GM21528 (cell line): ENCODE data around the gene TMEM45B.
"Not testable (repeated sequence)": the region's sequence is repeated elsewhere in the genome, so short reads cannot be mapped to it uniquely, and the experiment has no call there.

Source experiments
- ATAC-seq: cut with Tn5 transposase; IDR thresholded peaks from one replicate; pipeline ENCODE4 v1.9.1; 2021; ENCODE audit warnings: mild to moderate bottlenecking, moderate library complexity; ENCODE audit not compliant: unreplicated experiment, low FRiP score

TMEM45B gene

GRCh38 chr11:129815596-129816461 lies at the start of gene TMEM45B:
Gene TMEM45B, plus strand, starts transcription at chr11:129815848. Its CDS starts 36,635 bp downstream, at chr11:129852483.
- ATAC-seq = no peak

- no peak for ATAC-seq
Observed at GRCh38 chr11:129766898-129767604, 48.6 kb upstream of the TMEM45B start.

GRCh38 chr11:129767827-129768226 lies 47.8 kb upstream of the TMEM45B start:
- ATAC-seq = no peak

DNA sequence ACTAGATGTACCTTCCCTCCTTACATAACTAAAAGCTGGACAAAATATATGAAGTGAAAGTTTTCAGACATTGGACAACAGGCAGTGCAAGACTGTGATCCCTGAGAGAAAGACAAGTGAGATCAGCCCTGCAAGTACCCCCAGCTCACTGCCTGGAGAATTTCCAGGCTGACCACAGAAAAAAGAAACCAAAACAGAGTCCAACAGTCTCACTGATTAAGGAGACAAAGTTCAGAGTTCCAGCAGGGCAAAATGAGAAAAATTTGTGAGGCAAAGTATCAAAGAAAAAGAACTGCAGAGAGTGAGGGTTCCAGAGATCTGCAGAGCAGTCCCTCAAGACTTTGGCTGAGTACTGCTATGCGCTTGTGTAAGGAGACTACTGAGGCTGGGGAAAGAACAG lies 47.3 kb upstream of the TMEM45B start:
- no peak for ATAC-seq

DNA sequence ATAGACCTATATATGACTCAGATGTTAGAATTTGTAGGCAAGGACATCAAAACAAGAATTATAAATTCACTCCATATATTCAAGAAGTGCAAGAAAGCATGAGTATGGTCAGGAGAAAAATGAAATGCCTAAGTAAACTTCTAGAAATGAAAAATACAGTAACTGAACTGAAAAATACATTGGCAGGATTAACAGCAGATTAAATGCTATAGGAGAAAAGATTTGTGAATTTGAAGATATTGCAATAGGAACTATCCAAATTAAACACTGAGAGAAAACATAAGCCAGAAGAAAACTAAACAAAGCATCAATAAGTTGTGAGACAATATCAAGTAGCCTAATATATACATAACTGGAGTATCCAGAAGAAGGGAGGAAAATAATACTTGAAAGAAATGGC lies 46.6 kb upstream of the TMEM45B start:
- no peak for ATAC-seq

- no peak for ATAC-seq
Observed at GRCh38 chr11:129770993-129771392, 44.7 kb upstream of the TMEM45B start.

- ATAC-seq = not testable (repeated sequence)
Observed at GRCh38 chr11:129771456-129771855, 44.2 kb upstream of the TMEM45B start.

DNA sequence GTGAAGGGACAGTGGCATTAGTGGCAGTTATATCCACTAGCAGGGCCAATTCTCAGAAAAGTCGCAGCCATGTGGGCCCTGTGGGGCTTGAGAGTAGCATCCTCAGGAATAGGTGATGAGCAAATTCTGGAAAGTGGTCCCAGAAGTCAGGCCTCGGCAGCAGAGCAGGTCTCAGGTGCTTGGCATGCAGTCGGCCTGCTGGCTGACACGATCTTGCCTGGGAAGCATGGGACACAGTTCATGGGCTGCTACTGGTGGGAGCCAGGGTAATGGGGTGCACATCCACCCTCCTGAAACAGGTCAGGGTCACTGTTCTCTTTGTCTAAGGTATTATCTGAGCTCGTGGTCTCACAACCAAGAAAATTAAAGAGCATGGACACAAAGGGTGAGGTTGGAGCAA lies 36.8 kb upstream of the TMEM45B start:
- ATAC-seq = no peak

- ATAC-seq = no peak
Observed at GRCh38 chr11:129779342-129779741, 36.3 kb upstream of the TMEM45B start.

- ATAC-seq = no peak
Observed at GRCh38 chr11:129785383-129786111, 30.1 kb upstream of the TMEM45B start.

DNA sequence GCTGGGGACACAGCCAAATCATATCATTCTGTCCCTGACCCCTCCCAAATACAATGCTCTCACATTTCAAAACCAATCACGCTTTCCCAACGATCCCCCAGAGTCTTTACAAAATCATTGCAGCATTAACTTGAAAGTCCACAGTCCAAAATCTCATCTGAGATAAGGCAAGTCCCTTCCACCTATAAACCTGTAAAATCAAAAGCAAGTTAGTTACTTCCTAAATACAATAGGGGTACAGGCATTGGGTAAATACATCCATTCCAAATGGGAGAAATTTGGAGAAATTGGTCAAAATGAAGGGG lies 29.6 kb upstream of the TMEM45B start:
- ATAC-seq = not testable (repeated sequence)

DNA sequence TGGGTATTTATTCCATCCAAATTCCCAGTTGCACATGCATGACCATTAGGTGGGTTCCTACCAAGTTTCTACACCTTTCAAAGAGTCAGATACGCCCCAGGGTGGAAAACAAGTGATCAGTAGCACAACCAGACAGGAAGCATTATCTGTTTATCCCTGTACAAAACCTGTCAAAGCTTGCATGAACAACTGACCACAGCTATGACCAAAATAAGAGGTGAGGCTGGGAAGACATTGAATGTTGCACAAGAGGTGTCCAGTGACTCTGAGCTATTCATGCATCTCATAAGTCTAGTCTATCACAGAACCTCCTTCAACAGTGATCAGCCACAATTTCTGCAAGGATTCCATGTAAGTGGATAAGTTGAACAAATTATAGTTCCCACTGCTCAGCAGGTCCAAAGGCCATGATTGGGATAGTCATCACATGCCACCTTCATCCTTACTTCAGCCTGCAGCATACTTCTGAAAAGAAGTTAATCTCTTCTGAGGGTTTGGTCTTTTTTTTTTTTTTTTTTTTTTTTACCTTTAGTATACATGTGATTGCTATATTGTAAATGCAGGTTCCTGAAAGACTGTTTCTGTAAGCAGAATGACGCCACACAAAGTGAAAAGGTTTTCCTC lies 28.0 kb upstream of the TMEM45B start:
- no peak for ATAC-seq

- ATAC-seq = no peak
Observed at GRCh38 chr11:129788278-129788677, 27.4 kb upstream of the TMEM45B start.

DNA sequence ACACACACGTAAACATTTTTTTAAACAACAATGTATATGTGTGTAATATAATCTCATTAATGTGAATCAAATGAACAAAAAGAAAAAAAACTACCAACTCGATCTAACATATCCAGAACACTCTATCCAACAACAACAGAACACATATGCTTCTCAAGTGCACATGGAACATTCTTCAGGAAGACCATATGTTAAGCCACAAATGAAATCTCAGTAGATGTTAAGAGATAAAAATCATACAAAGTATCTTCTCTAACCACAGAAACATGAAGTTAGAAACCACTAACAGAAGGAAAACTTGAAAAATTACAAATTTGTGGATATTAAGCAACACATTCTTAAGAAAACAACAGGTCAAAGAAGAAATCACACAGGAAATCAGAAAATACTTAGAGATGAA lies 25.5 kb upstream of the TMEM45B start:
- ATAC-seq = no peak

DNA sequence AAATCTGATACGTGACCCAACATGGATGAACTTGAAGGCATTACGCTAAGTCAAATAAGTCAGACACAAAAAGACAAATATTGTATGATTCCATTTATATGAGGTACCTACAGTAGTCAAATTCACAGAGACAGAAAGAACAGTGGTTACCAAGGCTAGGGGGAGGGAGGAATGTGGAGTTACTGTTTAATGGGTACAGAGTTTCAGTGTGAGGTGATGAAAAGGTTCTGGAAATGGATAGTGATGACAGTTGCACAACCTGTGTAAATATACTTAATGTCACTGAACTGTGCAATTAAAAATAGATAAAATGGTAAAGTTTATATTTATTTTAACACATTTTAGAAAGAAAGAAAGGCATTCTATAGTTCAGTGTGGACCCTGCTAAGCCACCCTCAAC lies 24.1 kb upstream of the TMEM45B start:
- ATAC-seq = no peak

- no peak for ATAC-seq
Observed at GRCh38 chr11:129792663-129793062, 23.0 kb upstream of the TMEM45B start.

DNA sequence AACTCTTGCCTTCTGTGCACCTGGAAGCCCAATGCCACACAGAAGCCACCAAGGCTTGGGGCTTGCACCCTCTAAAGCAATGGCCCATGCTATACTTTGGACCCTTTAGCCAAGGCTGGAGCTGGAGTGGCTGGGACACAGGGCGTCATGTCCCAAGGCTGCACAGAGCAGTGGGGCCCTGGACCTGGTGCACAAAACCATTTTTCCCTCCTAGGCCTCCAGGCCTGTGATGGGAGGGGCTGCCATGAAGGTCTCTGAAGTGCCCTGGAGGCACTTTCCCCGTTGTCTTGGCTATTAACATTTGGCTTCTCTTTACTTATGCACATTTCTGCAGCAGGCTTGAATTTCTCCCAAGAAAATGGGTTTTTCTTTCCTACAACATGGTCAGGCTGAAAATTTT lies 20.6 kb upstream of the TMEM45B start:
- no peak for ATAC-seq

DNA sequence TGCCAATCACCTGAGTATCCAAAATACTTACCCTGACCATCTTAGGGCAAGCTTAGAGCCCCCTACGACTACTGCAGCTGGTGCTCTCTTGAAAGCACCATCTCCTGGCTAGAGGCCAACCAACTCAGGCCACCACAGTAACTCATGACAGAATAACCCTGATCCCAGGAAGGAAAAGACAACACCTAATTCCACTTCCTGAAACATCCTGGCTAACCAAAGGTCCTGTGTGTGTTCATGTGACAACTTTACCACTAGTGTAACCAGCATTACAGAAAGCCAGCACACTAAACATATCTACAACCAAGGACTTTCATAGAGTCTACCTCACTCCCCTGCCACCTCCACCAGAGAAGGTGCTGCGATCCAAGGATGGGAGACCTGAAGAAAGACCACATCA lies 17.4 kb upstream of the TMEM45B start:
- no peak for ATAC-seq

DNA sequence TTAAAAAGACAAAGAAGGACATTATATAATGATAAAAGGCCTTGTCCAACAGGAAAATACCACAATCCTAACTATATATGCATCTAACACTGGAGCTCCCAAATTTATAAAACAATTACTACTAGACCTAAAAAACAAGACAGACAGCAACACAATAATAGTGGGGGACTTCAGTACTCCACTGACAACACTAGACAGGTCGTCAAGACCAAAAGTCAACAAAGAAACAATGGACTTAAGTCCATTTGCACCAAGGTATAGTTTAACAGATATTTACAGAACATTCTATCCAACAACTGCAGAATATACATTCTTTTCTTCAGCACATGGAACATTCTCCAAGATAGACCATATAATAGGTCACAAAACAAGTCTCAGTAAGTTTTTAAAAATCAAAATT lies 15.5 kb upstream of the TMEM45B start:
- not testable (repeated sequence) for ATAC-seq

DNA sequence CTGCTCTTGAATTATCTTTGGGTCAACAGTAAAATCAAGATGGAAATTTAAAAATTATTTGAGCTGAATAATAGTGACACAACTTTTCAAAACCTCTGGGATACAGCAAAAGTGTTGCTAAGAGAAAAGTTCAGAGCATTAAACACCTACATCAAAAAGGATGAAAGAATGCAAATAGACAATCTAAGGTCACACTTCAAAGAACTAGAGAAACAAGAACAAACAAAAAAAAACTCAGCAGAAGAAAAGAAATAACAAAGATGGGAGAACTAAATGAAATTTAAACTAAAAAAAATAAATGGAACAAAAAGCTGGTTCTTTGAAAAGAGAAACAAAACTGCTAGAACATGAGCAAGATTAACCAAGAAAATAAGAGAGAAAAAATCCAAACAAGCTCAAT lies 15.0 kb upstream of the TMEM45B start:
- ATAC-seq = no peak

DNA sequence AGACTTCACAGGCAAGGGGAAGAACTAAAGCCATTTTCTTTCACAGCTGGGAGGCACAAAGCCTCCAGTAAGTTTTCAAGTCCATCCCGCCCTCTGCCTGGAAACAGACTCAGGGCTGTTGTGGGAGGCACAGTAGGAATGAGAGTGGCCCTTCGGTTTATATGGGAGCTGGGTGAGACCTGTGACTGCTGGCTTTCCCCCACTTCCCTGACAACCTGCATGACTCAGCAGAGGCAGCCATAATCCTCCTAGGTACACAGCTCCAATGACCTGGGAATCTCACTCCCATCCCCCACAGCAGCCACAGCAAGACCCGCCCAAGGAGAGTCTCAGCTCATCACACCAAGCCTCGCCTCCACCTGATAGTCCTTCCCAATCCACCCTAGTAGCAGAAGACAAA lies 12.1 kb upstream of the TMEM45B start:
- ATAC-seq = no peak
